ENCODE measurements around the gene MAPKBP1. TPM values are rescaled to one million over a fixed set of nuclear protein-coding genes. Genes with fewer than 3 reads are reported as not detected.

The MAPKBP1 gene
- total and polyA plus RNA-seq, 9 donors: 10.6 to 46.9 (median 38.9) TPM

- Histone ChIP-seq H3K4me3 (no peak overlapping the region), H3K9me3 (no peaks in the 10 kb centered on the region), H3K4me1 (ENCODE audit: insufficient read depth) (no peaks in the 10 kb centered on the region), H3K27me3 (no peaks in the 10 kb centered on the region), H3K27ac (no peak overlapping the region), H3K36me3 (no peaks in the 10 kb centered on the region)
- no peak for TF ChIP-seq CTCF (IDR thresholded peaks at IDR 0.05)
- TF ChIP-seq POLR2A (IDR thresholded peaks at IDR 0.05): no peak
- TF ChIP-seq EP300 (IDR thresholded peaks at IDR 0.05): no peak
- DNase-seq: no peak
- WGBS, 3 donors: 91 to 94% (median 93%) methylated on average over 22 to 23 of the region's 23 CpGs
- intact Hi-C loops (cut with DNase I): no loop called here
Measured at GRCh38 chr15:41836713-41837454, 62.6 kb downstream of the MAPKBP1 start.

- 86 to 89% (median 89%) methylated on average over 6 of the region's 6 CpGs for WGBS, 3 donors
- TF ChIP-seq POLR2A (IDR thresholded peaks at IDR 0.05): no peak
- no peak within 1 kb of the TSS for H3K27ac ChIP-seq
- intact Hi-C loops (cut with DNase I): no loop called here
- H3K9me3 ChIP-seq: no peaks in the 10 kb centered on the region
- no peak within 1 kb of the TSS for H3K4me3 ChIP-seq
- no peaks in the 10 kb centered on the region for H3K27me3 ChIP-seq
- no peak for DNase-seq
- no peaks in the 10 kb centered on the region for H3K4me1 ChIP-seq (ENCODE audit: insufficient read depth)
- H3K36me3 ChIP-seq: no peaks in the 10 kb centered on the region
Measured at GRCh38 chr15:41838400-41838897, 64.2 kb downstream of the MAPKBP1 start, which contains the start of gene PLA2G4B. TSS of gene PLA2G4B (plus strand) at chr15:41838847. CDS start at chr15:41838914, 67 bp downstream.

- no peak overlapping the region for H3K27ac ChIP-seq
- H3K27me3 ChIP-seq: no peaks in the 10 kb centered on the region
- no peak overlapping the region for H3K4me3 ChIP-seq
- TF ChIP-seq EP300 (IDR thresholded peaks at IDR 0.05): no peak
- TF ChIP-seq CTCF (IDR thresholded peaks at IDR 0.05): no peak
- no peak for TF ChIP-seq POLR2A (IDR thresholded peaks at IDR 0.05)
- H3K4me1 ChIP-seq (ENCODE audit: insufficient read depth): no peaks in the 10 kb centered on the region
- no peaks in the 10 kb centered on the region for H3K9me3 ChIP-seq
- no peak for DNase-seq
- no peaks in the 10 kb centered on the region for H3K36me3 ChIP-seq
- intact Hi-C loops (cut with DNase I): loop anchor here in 1 of 4 donors (10.0 kb wide), 1 partner anchor 795 kb away; no protein-coding TSS in a partner anchor
- 91 to 95% (median 92%) methylated on average over 16 of the region's 16 CpGs for WGBS, 3 donors
Measured at GRCh38 chr15:41839781-41840491, 65.7 kb downstream of the MAPKBP1 start.

- Histone ChIP-seq H3K9me3 (no peaks in the 10 kb centered on the region), H3K4me1 (ENCODE audit: insufficient read depth) (no peaks in the 10 kb centered on the region), H3K27ac (no peak overlapping the region), H3K4me3 (no peak overlapping the region), H3K36me3 (no peaks in the 10 kb centered on the region), H3K27me3 (no peaks in the 10 kb centered on the region)
- DNase-seq: no peak
- no peak for TF ChIP-seq POLR2A (IDR thresholded peaks at IDR 0.05)
- TF ChIP-seq EP300 (IDR thresholded peaks at IDR 0.05): no peak
- no peak for TF ChIP-seq CTCF (IDR thresholded peaks at IDR 0.05)
- intact Hi-C loops (cut with DNase I): loop anchor here in 1 of 4 donors (10.0 kb wide), 1 partner anchor 794 kb away; no protein-coding TSS in a partner anchor
- 83 to 92% (median 90%) methylated on average over 15 of the region's 15 CpGs for WGBS, 3 donors
Measured at GRCh38 chr15:41840673-41841072, 66.4 kb downstream of the MAPKBP1 start.
